ENCODE results near the gene PPP1CA.

Gene PPP1CA

GRCh38 chr11:67351275-67352005 is 50.2 kb downstream of the PPP1CA start:
- DNase-seq (ENCODE audit: low spot score) = peak; percentile 77

DNA sequence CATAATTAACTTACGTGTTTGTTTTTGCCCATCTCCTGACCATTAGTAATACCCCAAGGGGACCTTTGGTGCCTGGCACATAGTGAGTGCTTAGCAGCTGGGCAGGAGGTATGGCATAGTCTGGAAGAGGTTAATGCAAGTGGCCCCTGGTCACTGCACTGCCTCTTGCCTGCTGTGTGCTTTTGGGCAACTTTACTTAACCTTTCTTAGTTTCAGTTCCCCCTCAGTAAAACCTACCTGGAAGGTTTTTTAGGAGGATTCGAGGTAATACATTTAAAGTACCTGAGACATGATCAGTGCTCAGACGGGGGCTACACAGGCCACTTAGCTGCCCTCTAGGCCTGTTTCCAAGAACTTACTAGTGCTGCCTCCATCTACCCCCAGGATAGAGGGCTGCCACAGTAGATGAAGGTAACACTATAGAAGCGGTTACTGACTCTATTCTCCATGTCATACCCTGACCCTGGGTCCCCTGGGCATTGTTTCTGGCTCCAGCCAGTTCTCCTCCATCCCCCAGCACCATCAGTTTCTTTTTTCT is 51.7 kb downstream of the PPP1CA start:
- no peak for DNase-seq (ENCODE audit: low spot score)

GRCh38 chr11:67349457-67349856 is 52.2 kb downstream of the PPP1CA start:
- DNase-seq (ENCODE audit: low spot score) = no peak

- no peak for DNase-seq (ENCODE audit: low spot score)
Measured at GRCh38 chr11:67349036-67349435, 52.6 kb downstream of the PPP1CA start.

All from ecto neural progenitor cell (in vitro differentiated cells).